Islet of Langerhans (tissue), 1 donor: Measurements from ENCODE around the gene FKBP11.
A peak's percentile ranks its signal among the peaks of the same experiment; 100 is the strongest.
"Not testable (repeated sequence)": the region's sequence is repeated elsewhere in the genome, so short reads cannot be mapped to it uniquely, and the experiment has no call there.

Source experiments
- FAIRE-seq: peaks from one replicate; lab custom pipeline; 2011; peaks lifted over from hg19 to GRCh38; lab: Jason Lieb, UNC

Gene FKBP11

GRCh38 chr12:48903982-48904411 lies 21.3 kb downstream of the FKBP11 start:
- peak; percentile 55 for FAIRE-seq

GRCh38 chr12:48903363-48903981 lies 21.8 kb downstream of the FKBP11 start:
- no peak for FAIRE-seq

GRCh38 chr12:48901278-48901677 lies 24.0 kb downstream of the FKBP11 start:
- FAIRE-seq, result no peak

DNA sequence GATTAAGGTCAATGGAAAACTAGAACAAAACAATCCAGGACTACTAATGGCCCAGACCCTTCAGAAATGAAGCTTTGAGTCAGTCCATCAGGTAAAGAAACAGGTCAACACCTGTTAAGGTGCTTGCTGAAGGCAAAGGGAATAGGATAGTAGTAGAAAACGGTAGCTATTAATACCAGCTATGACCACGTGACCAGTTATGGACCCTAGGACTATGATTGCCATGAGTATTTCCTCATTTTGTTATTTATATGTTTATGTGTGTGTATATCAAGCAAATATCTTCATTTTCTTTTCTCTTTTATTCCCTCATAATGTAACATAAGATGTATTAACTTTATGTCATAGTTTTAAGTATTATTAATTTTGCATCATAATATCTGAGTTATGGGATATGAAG lies 25.6 kb downstream of the FKBP11 start:
- no peak for FAIRE-seq

GRCh38 chr12:48894271-48894670 lies 31.0 kb downstream of the FKBP11 start:
- no peak for FAIRE-seq

DNA sequence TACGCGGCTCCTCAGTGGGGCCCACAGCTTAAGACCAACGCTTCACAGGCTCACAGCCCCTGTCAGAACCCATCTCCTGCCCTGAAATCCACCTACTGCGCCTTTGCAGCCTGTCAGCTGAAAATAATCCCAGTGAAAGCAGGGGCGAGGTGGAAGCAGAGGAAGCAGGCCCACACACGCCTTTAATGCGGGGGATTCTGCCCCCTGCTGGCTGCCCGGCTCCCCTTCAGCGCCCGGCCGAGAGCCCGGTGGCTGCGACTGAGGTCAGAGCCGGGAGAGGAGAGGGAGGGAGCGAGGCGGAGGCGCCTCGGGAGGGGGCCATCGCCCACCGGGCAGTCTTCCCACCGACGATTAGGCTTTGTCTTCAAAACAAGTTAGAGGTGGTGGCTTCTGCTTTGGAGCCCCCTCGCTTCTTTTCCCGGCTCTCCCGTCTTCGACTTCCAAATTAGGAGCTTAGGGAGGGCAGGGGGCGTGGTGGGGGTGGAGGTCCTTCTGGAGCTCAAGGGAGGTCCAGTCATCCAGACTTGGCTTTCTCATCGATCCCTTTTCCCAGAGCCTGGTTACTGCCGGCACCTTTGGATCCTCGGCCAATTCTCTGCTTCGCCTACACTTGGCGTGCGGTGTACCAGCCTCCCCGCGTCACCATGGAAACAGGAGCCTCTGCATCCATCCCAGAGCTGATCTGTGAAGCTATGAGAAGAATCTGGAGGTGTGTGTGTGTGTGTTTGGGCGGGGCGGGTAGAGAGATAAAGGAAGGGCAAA lies 34.5 kb downstream of the FKBP11 start:
- no peak for FAIRE-seq

DNA sequence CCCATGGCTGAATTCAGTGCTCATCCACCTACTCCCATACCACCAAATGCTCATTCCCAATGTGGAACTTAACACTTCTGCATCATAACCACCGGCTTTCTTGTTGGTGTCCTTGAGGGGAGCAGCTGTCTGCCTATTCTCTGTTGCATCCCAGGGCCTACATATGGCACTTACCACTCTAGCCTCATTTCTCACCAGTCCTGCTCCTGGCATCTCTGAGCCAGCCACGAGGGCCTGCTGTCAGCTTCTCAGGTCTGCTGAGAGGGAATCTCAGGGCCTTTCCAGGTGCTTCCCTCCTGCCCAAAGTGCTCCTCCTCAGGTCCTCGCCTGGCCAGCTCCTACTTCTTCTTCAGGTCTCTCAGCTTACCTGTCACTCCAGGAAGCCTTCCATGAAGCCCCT lies 35.6 kb downstream of the FKBP11 start:
- FAIRE-seq, result no peak

DNA sequence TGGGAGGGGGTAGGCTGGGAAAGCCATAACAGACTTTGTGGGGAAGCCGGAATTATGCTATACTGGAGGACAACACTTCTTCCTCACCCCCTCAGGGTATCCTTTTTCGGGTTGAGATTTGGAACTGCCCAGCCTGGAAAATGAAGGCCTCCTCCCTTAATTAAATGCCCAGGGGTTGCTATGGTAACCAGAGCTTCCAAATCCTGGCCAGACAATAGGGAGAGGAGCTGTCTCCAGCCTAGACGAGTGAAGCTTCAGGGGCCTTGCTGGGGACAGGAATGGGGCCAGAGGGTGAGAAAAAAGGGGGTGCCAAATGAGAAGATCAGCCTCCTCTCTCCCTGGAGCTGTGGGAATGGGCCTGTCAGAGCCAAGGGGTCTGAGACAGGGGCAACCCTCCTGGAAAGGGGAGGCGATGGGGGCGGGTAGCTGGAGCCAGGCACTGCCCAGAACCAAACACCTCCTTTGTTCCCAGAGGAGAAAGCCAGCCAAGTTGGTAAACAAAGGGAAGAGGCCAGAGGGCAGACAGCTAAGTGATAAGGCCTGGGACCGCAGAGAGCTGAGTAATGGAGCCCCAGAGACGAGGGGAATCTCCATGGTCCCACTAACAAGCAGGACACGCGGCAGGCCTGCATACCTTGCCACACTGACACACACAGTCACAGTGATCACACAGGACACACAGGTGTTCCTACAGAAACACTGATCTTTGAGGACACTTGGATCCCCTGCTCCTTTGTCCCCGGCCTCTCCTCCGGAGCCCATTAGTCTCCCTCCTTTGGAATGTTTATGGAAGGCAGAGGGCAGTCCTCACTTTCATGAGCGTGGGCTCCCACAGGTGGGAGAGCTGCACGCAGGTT lies 41.8 kb downstream of the FKBP11 start:
- no peak for FAIRE-seq

DNA sequence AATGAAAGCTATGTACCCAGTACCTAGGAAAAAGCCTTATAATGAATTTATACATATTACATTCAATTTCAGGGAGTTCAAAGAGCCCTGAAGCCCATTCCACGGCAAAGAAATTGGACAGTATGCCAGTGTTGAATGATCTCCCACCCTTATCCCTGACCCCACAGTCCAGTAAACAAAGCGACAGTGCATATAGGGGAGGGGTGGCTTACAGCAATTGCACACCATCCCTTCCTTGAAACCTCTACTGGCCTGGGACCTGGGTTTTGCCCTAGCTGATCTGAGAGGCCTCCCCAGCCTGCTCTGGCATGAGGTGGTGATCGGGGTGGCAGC lies 42.4 kb downstream of the FKBP11 start:
- FAIRE-seq, result no peak

GRCh38 chr12:48882315-48882687 lies 43.0 kb downstream of the FKBP11 start:
- FAIRE-seq, result no peak

DNA sequence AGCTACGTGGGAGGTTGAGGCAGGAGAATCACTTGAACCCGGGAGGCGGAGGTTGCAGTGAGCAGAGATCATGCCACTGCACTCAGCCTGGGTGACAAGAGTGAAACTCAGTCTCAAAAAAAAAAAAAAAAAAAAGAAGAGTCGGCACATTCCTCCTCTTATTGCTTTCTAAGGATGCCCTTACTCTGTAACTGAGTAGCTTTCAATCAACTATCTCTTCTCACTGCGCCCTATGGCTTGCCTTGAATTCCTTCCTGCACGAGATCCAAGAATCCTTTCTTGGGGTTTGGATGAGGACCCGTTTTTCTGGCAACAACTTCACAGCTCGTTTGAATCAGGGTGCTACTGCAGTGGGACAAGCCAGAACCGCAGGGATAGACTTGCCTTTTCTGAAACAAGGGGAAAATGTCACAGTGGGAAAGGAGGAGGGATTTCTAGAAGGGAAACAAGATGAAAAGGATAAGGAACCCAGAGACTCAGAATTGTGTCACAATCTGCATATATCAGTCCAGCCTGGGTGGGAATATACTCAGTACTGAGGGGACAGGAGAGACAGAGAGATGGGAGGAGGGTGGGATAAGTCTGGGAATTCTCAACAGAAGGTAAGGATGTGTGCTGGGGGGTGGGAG lies 43.5 kb downstream of the FKBP11 start:
- no peak for FAIRE-seq

DNA sequence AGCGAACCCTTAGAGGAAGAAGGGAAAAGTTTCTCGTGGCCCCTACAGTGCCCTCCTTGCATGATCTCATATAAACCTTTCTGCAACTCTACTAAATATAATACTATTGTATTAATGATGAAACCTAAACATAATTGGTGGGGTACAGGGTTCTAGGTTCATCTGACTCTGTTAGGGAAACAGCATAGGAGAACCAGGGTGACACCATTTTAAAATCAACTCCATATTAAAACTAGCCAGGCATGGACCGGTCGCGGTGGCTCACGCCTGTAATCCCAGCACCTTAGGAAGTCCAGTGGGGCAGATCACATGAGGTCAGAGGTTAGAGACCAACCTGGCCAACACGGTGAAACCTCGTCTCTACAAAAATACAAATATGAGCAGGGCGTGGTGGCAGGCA lies 44.6 kb downstream of the FKBP11 start:
- no peak for FAIRE-seq

DNA sequence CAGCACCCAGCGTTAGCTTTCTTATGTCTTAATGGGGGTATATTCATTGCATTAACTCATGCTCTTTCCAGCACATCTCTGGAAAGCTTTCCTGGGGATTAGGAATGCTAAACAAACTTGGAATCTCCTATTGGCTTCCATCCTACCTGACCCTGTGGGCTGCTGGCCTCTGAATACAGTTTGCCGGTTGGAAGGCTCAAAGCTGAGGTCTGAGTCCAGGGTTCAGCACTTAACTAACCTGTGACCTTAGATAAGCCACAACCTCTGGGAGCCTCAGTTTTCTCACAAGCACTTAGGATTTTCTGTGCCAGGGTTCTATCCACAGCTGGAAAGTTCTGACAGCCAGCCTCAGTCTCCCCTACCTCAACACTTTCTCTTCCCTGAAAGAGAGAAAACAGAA lies 46.7 kb downstream of the FKBP11 start:
- no peak for FAIRE-seq

GRCh38 chr12:48875944-48876515 lies 49.3 kb downstream of the FKBP11 start:
- FAIRE-seq, result no peak

- not testable (repeated sequence) for FAIRE-seq
Measured at GRCh38 chr12:48873534-48873933, 51.8 kb downstream of the FKBP11 start.

GRCh38 chr12:48873096-48873495 lies 52.2 kb downstream of the FKBP11 start:
- FAIRE-seq, result no peak
